NCI-H1694 treated with DMSO at 0.1 percent for 48 hours (cell line): ENCODE results near the gene OBP2A.

Source experiments
- DNase-seq: peaks from one replicate; lab custom pipeline; 2025; lab: John Stamatoyannopoulos, UW

Gene OBP2A

GRCh38 chr9:135579356-135579755 lies 33.4 kb downstream of the OBP2A start:
- DNase-seq: no peak

- DNase-seq: no peak
Observed at GRCh38 chr9:135579889-135580660, 34.1 kb downstream of the OBP2A start.

- DNase-seq: no peak
Observed at GRCh38 chr9:135580664-135581380, 34.9 kb downstream of the OBP2A start.

GRCh38 chr9:135581636-135582426 lies 35.9 kb downstream of the OBP2A start:
- DNase-seq: no peak

- DNase-seq: no peak
Observed at GRCh38 chr9:135582541-135582940, 36.6 kb downstream of the OBP2A start.

- DNase-seq: no peak
Observed at GRCh38 chr9:135582966-135583687, 37.2 kb downstream of the OBP2A start.

- DNase-seq: no peak
Observed at GRCh38 chr9:135583688-135584011, 37.7 kb downstream of the OBP2A start.

GRCh38 chr9:135584371-135584770 lies 38.4 kb downstream of the OBP2A start:
- no peak for DNase-seq

GRCh38 chr9:135584934-135585333 lies 39.0 kb downstream of the OBP2A start:
- no peak for DNase-seq

- DNase-seq: no peak
Observed at GRCh38 chr9:135586601-135587109, 40.7 kb downstream of the OBP2A start.

GRCh38 chr9:135587658-135588057 lies 41.7 kb downstream of the OBP2A start:
- no peak for DNase-seq

- no peak for DNase-seq
Observed at GRCh38 chr9:135588371-135588770, 42.4 kb downstream of the OBP2A start.

GRCh38 chr9:135588886-135589595 lies 43.1 kb downstream of the OBP2A start:
- DNase-seq: no peak

- DNase-seq: no peak
Observed at GRCh38 chr9:135589596-135590485, 43.9 kb downstream of the OBP2A start.

- no peak for DNase-seq
Observed at GRCh38 chr9:135590486-135591079, 44.7 kb downstream of the OBP2A start.

GRCh38 chr9:135591506-135592330 lies 45.8 kb downstream of the OBP2A start:
- no peak for DNase-seq

GRCh38 chr9:135592331-135592590 lies 46.3 kb downstream of the OBP2A start:
- no peak for DNase-seq

- no peak for DNase-seq
Observed at GRCh38 chr9:135592625-135593024, 46.7 kb downstream of the OBP2A start.

GRCh38 chr9:135596211-135596610 lies 50.3 kb downstream of the OBP2A start:
- no peak for DNase-seq
